GM12878 (cell line): Measurements from ENCODE around the gene CFAP61. TPM values are rescaled to one million over a fixed set of nuclear protein-coding genes. Genes with fewer than 3 reads are reported as not detected.
A peak's percentile ranks its signal among the peaks of the same experiment; 100 is the strongest.

ENCODE experiments used
- ASH2L ChIP-seq: fragments of 300-600, 200-600 bp; sonication (generic); IDR thresholded peaks from 2 replicates; pipeline ENCODE4 v1.6.1; 2017; ENCODE audit warnings: low read depth, mild to moderate bottlenecking, borderline replicate concordance
- ESRRA ChIP-seq: IDR thresholded peaks from 2 replicates; pipeline ENCODE4 v1.6.1; 2012; ENCODE audit warnings: mild to moderate bottlenecking, low read length, improper control_type of control experiment
- FOXM1 ChIP-seq: IDR thresholded peaks from 2 replicates; pipeline ENCODE4 v1.6.1; 2012; ENCODE audit warnings: low read depth, mild to moderate bottlenecking, inconsistent platforms, low read length, moderate library complexity
- HCFC1 ChIP-seq: fragments of 150-350 bp; IDR thresholded peaks from 2 replicates; pipeline ENCODE4 v1.6.1; 2014; ENCODE audit warnings: low read length
- HDAC6 ChIP-seq: fragments of 200-600 bp; sonication (generic); IDR thresholded peaks from one replicate; pipeline ENCODE4 v1.8.0; 2017; ENCODE audit warnings: antibody characterized with exemption; ENCODE audit not compliant: unreplicated experiment
- MEF2B ChIP-seq: fragments of 450-650 bp; IDR thresholded peaks from 2 replicates; pipeline ENCODE4 v1.6.1; 2018; ENCODE audit warnings: mild to moderate bottlenecking, moderate library complexity; ENCODE audit not compliant: partially characterized antibody, poor library complexity, severe bottlenecking
- RCOR1 ChIP-seq: conservative IDR thresholded peaks from 2 replicates; pipeline ENCODE4 v1.6.1; 2012; ENCODE audit warnings: low read depth, low read length, improper control_type of control experiment
- SMAD1 ChIP-seq: fragments of 450-650 bp; IDR thresholded peaks from 2 replicates; pipeline ENCODE4 v1.6.1; 2018; ENCODE audit warnings: mild to moderate bottlenecking, low read depth; ENCODE audit not compliant: partially characterized antibody
- SMAD5 ChIP-seq: IDR thresholded peaks from 2 replicates; pipeline ENCODE4 v1.6.1; 2016; ENCODE audit warnings: antibody characterized with exemption, low read depth
- SP1 ChIP-seq: IDR thresholded peaks from one replicate; pipeline ENCODE4 v1.6.1; 2011; ENCODE audit warnings: low read depth, low read length
- TAF1 ChIP-seq: IDR thresholded peaks from 2 replicates; pipeline ENCODE4 v1.6.1; 2011; ENCODE audit warnings: mild to moderate bottlenecking, low read depth, low read length, borderline replicate concordance
- ZNF24 ChIP-seq: fragments of 450-650 bp; IDR thresholded peaks from 2 replicates; pipeline ENCODE4 v1.6.1; 2017; ENCODE audit warnings: antibody characterized with exemption, mild to moderate bottlenecking
- polyA plus RNA-seq, 11 experiments: library from polyadenylated mRNA; depleted of rRNA in 4 of 11; unstranded in 6 of 11; stranded (reverse) in 5 of 11; fragments of >200 nt; fragmentation: Nextera tagmentation in 4 of 11; fragmentation: Illumina TruSeq in 1 of 11; extraction: Ambion mirVana in 4 of 11; extraction: Trizol in 1 of 11; gene quantifications; 1 replicate in 1 of 11; 2 replicates in 10 of 11; pipeline versions ENCODE4 v1.2.1 to v1.2.3, GENCODE V29; 2011 to 2016; ENCODE audit warnings: inconsistent platforms in 2 of 11, missing spikeins in 2 of 11, low read depth in 1 of 11
- total RNA-seq, 4 experiments: library from RNA; depleted of rRNA in 3 of 4; stranded (reverse); fragments of >200 nt in 3 of 4; fragmentation: Illumina TruSeq in 1 of 4; extraction: Trizol in 1 of 4; gene quantifications; 2 replicates each; pipeline versions ENCODE4 v1.2.1 to v1.2.3, GENCODE V29; 2013 to 2021
- TF ChIP-seq, protein P1 (sequence below): IDR thresholded peaks from 2 replicates; pipeline ENCODE4 v1.6.1; 2011; ENCODE audit warnings: low read depth, low read length, improper control_type of control experiment, borderline replicate concordance
- TF ChIP-seq, protein P2 (sequence below): IDR thresholded peaks from 2 replicates; pipeline ENCODE4 v1.6.1; 2012; ENCODE audit warnings: low read length, inconsistent platforms
- TF ChIP-seq, protein P3 (sequence below): IDR thresholded peaks from 2 replicates; pipeline ENCODE4 v1.6.1; 2011; ENCODE audit warnings: borderline replicate concordance, low read depth, mild to moderate bottlenecking, moderate library complexity, mixed read lengths, low read length; ENCODE audit not compliant: insufficient read depth; ENCODE audit errors: extremely low read length

CFAP61 gene
- total and polyA plus RNA-seq, 10 of the 15 experiments (the other 5 are each of a cell fraction or from before 2014, with no cell fraction given): 0.11 to 0.41 (median 0.24) TPM; not detected in 7

GRCh38 chr20:20248620-20249200, 196.4 kb downstream of the CFAP61 start (continued):
- no peak for TF ChIP-seq SP1
- TF ChIP-seq FOXM1: no peak
- TF ChIP-seq, protein P1, sequence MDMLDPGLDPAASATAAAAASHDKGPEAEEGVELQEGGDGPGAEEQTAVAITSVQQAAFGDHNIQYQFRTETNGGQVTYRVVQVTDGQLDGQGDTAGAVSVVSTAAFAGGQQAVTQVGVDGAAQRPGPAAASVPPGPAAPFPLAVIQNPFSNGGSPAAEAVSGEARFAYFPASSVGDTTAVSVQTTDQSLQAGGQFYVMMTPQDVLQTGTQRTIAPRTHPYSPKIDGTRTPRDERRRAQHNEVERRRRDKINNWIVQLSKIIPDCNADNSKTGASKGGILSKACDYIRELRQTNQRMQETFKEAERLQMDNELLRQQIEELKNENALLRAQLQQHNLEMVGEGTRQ: no peak
- TF ChIP-seq SMAD1: no peak
- TF ChIP-seq, protein P2, sequence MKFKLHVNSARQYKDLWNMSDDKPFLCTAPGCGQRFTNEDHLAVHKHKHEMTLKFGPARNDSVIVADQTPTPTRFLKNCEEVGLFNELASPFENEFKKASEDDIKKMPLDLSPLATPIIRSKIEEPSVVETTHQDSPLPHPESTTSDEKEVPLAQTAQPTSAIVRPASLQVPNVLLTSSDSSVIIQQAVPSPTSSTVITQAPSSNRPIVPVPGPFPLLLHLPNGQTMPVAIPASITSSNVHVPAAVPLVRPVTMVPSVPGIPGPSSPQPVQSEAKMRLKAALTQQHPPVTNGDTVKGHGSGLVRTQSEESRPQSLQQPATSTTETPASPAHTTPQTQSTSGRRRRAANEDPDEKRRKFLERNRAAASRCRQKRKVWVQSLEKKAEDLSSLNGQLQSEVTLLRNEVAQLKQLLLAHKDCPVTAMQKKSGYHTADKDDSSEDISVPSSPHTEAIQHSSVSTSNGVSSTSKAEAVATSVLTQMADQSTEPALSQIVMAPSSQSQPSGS: peak; percentile 26; the same call in 1 of the 2 replicates
- no peak for TF ChIP-seq RCOR1
- no peak for TF ChIP-seq HCFC1
- no peak for TF ChIP-seq ESRRA
- TF ChIP-seq ZNF24: no peak
- no peak for TF ChIP-seq TAF1
- no peak for TF ChIP-seq HDAC6
- no peak for TF ChIP-seq SMAD5
- no peak for TF ChIP-seq ASH2L
- no peak for TF ChIP-seq MEF2B
- TF ChIP-seq, protein P3, sequence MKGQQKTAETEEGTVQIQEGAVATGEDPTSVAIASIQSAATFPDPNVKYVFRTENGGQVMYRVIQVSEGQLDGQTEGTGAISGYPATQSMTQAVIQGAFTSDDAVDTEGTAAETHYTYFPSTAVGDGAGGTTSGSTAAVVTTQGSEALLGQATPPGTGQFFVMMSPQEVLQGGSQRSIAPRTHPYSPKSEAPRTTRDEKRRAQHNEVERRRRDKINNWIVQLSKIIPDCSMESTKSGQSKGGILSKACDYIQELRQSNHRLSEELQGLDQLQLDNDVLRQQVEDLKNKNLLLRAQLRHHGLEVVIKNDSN: no peak
